ENCODE measurements around the gene NDFIP2. TPM values are rescaled to one million over a fixed set of nuclear protein-coding genes. Genes with fewer than 3 reads are reported as not detected.

The NDFIP2 gene
- polyA plus RNA-seq, 2 of the 4 experiments (the other 2 are of a cell fraction): 23.2 to 39.9 TPM

DNA sequence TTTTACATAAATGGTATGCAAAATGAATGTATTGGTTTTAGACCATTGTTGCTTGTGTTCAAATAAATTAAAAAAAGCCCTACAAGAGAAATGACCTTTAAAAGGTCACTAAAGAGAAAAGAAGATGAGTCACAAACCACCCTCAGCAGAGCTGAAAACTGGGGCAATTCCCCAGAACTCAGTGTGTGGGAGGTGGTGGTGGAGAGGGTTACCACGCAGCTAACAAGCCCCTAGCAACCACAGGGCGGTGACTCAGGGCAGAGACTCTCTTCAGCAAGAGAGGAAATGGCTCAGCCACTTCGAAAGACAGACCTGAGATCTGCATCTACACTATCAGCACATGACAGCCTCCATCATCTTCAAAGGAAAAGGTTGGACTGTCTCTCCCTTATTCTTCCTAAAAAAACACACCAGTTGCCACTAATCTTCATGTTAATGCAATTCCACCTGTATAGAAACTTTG lies 29.4 kb upstream of the NDFIP2 start:
- ChIA-PET POLR2A (interaction anchor here (1.4 kb wide), 1 partner anchor 30 kb away, joined by 4 read pairs; the partner anchor contains the start of gene NDFIP2), CTCF (no interaction called here)
- Histone ChIP-seq H3K4me2 (peak overlapping the region; percentile 27; the same call in 1 of the 3 replicates), H3K4me1 (peaks cover 7% of the 10 kb centered on the region; the same call in 1 of the 3 replicates), H3K9me3 (no peaks in the 10 kb centered on the region), H3K27ac (no peak overlapping the region), H3K4me3 (no peak overlapping the region)
- ATAC-seq (peak; percentile 89 to 92), FAIRE-seq (no peak), DNase-seq (ENCODE audit: low read depth in 1 of 2, low spot score in 1 of 2) (peak; percentile 13 to 41)
- TF ChIP-seq JUN (IDR thresholded peaks at IDR 0.05): no peak
- TF ChIP-seq ESRRA (IDR thresholded peaks at IDR 0.05; ENCODE audit: borderline replicate concordance, low read length): 0 out of 2 replicates have a peak, but pooled peaks have one; percentile 23
- TF ChIP-seq RFX5 (IDR thresholded peaks at IDR 0.05): peak; percentile 52; the same call in 1 of the 2 replicates
- TF ChIP-seq TP53 (CRISPR knock-in tag; IDR thresholded peaks at IDR 0.05): no peak
- TF ChIP-seq FOSB (CRISPR knock-in tag; IDR thresholded peaks at IDR 0.05): no peak
- TF ChIP-seq, protein P1, sequence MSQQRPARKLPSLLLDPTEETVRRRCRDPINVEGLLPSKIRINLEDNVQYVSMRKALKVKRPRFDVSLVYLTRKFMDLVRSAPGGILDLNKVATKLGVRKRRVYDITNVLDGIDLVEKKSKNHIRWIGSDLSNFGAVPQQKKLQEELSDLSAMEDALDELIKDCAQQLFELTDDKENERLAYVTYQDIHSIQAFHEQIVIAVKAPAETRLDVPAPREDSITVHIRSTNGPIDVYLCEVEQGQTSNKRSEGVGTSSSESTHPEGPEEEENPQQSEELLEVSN (IDR thresholded peaks at IDR 0.05; ENCODE audit: borderline replicate concordance, low read depth): no peak
- no peak for TF ChIP-seq NFE2L2 (conservative IDR thresholded peaks at IDR 0.05; ENCODE audit: low read length)
- WGBS (ENCODE audit: missing lambda C conversion rate): 3% methylated on average over 3 of the region's 3 CpGs

DNA sequence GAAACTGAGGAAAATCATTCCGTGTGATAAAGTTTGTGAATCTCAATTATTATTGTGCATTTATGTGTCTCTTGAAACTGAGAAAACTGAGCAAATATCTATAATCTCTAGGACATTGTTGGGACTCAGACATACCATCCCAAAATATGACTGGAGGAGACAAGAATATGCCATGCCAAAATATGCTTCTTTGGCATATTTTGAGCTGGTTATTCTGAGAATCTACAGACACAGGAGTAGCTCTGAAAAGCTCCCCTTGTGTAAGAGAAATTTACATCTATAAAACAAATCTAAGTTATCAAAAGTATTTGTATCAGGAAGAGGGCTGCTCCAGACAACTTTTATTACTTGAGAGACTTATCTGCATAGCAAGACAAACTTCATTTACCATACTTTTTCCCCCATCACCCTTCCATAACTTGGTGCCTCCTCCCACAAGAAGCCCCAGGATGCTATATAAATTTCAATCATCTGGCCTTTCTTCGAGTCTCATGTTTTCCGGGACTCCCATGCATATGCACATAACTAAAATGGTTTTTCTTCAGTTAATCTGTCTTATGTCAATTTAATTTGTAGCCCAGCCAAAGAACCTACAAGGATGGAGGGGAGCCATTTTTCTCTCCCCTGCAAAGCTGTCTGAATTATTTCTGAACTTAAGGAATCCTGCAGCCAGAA lies 28.6 kb upstream of the NDFIP2 start:
- no peak overlapping the region for H3K4me2 ChIP-seq
- POLR2A ChIA-PET: interaction anchor here (1.4 kb wide), 1 partner anchor 29 kb away, joined by 4 read pairs; the partner anchor contains the start of gene NDFIP2

DNA sequence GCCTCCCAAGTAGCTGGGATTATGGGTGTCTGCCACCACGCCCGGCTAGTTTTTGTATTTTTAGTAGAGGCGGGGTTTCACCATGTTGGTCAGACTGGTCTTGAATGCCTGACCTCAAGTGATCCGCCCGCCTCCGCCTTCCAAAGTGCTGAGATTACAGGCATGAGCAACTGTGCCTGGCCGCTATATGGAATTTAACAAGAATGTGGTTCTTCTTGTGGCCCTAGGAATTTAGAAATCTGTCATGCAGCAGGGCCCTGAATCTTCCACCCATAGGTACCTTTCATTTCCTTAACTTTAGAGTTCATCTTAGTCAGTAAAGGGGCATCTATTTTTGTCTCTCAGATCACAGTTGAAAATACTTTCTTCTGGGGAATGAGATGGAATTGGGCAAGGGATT lies 25.6 kb upstream of the NDFIP2 start:
- TF ChIP-seq HOXA7 (CRISPR knock-in tag; IDR thresholded peaks at IDR 0.05): no peak
- no peak for TF ChIP-seq RAD21 (conservative IDR thresholded peaks at IDR 0.05 in 1 of 2, IDR thresholded peaks at IDR 0.05 in 1 of 2)
- TF ChIP-seq ZFP36 (IDR thresholded peaks at IDR 0.05; ENCODE audit: borderline replicate concordance, partially characterized antibody): no peak
- TF ChIP-seq, protein P2, sequence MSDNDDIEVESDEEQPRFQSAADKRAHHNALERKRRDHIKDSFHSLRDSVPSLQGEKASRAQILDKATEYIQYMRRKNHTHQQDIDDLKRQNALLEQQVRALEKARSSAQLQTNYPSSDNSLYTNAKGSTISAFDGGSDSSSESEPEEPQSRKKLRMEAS (IDR thresholded peaks at IDR 0.05): no peak
- TF ChIP-seq, protein P3, sequence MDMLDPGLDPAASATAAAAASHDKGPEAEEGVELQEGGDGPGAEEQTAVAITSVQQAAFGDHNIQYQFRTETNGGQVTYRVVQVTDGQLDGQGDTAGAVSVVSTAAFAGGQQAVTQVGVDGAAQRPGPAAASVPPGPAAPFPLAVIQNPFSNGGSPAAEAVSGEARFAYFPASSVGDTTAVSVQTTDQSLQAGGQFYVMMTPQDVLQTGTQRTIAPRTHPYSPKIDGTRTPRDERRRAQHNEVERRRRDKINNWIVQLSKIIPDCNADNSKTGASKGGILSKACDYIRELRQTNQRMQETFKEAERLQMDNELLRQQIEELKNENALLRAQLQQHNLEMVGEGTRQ (IDR thresholded peaks at IDR 0.05): no peak
- TF ChIP-seq CBX2 (IDR thresholded peaks at IDR 0.05; ENCODE audit: borderline replicate concordance, low read depth): no peak
- no peak for TF ChIP-seq KDM1A (IDR thresholded peaks at IDR 0.05; ENCODE audit: low read depth)
- TF ChIP-seq FOXS1 (CRISPR knock-in tag; IDR thresholded peaks at IDR 0.05): no peak
- no peak for TF ChIP-seq ZNF302 (CRISPR knock-in tag; IDR thresholded peaks at IDR 0.05)
- TF ChIP-seq POLR2AphosphoS2 (conservative IDR thresholded peaks at IDR 0.05; ENCODE audit: low read length): no peak
- TF ChIP-seq ZC3H11A (IDR thresholded peaks at IDR 0.05): no peak
- no peak for TF ChIP-seq RCOR1 (IDR thresholded peaks at IDR 0.05; ENCODE audit: low read depth, low read length)
- H3K4me3 ChIP-seq: no peak overlapping the region
- no peaks in the 10 kb centered on the region for H3K9me3 ChIP-seq
- DNase-seq (ENCODE audit: low read depth in 1 of 2, low spot score in 1 of 2) (no peak), ATAC-seq (no peak), FAIRE-seq (no peak)
- ChIA-PET CTCF (interaction anchor here (1.2 kb wide), 1 partner anchor 9 kb away, joined by 3 read pairs; no protein-coding TSS in a partner anchor), POLR2A (no interaction called here)
- H3K4me2 ChIP-seq: no peak overlapping the region
- no peak overlapping the region for H3K27ac ChIP-seq
- H3K4me1 ChIP-seq: peaks cover 7% of the 10 kb centered on the region; the same call in 1 of the 3 replicates
- WGBS (ENCODE audit: missing lambda C conversion rate): 94% methylated on average over 7 of the region's 7 CpGs

More for the DNA sequence above, 28.6 kb upstream of the NDFIP2 start:
- Histone ChIP-seq H3K9me3 (no peaks in the 10 kb centered on the region), H3K4me3 (no peak overlapping the region), H3K27ac (no peak overlapping the region), H3K4me1 (peaks cover 7% of the 10 kb centered on the region; the same call in 1 of the 3 replicates)
- DNase-seq (ENCODE audit: low read depth in 1 of 2, low spot score in 1 of 2) (no peak), FAIRE-seq (no peak), ATAC-seq (no peak)
- no peak for TF ChIP-seq ESRRA (IDR thresholded peaks at IDR 0.05; ENCODE audit: borderline replicate concordance, low read length)
- peak; percentile 31 for TF ChIP-seq MAFK (IDR thresholded peaks at IDR 0.05; ENCODE audit: partially characterized antibody)
- CTCF ChIA-PET: no interaction called here
- WGBS (ENCODE audit: missing lambda C conversion rate): 68% methylated on average over 3 of the region's 3 CpGs

Data from A549 (cell line).